ENCODE results near the gene SUSD3.

DNA sequence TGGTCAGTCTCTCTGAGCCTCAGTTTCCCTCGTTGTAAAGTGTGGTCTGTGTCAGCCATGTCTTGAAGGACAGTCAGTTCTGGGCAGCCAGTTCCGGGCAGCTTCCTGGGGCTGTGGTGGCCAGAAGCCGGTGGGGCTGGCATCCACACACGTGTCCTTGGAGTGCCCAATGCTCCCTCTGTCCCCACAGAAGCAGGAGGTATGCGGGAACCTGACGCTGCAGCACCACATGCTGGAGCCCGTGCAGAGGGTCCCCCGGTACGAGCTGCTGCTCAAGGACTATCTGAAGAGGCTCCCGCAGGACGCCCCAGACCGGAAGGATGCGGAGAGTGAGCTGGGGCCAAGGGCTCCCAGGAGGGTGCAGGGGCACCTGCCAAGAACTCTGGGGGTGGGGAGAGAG lies 48.4 kb upstream of the SUSD3 start:
- TF ChIP-seq, protein P1, sequence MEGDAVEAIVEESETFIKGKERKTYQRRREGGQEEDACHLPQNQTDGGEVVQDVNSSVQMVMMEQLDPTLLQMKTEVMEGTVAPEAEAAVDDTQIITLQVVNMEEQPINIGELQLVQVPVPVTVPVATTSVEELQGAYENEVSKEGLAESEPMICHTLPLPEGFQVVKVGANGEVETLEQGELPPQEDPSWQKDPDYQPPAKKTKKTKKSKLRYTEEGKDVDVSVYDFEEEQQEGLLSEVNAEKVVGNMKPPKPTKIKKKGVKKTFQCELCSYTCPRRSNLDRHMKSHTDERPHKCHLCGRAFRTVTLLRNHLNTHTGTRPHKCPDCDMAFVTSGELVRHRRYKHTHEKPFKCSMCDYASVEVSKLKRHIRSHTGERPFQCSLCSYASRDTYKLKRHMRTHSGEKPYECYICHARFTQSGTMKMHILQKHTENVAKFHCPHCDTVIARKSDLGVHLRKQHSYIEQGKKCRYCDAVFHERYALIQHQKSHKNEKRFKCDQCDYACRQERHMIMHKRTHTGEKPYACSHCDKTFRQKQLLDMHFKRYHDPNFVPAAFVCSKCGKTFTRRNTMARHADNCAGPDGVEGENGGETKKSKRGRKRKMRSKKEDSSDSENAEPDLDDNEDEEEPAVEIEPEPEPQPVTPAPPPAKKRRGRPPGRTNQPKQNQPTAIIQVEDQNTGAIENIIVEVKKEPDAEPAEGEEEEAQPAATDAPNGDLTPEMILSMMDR (conservative IDR thresholded peaks at IDR 0.05), result no peak
- TF ChIP-seq ZFX (IDR thresholded peaks at IDR 0.05), result no peak
